ENCODE data around the gene KRTAP10-11. TPM values are rescaled to one million over a fixed set of nuclear protein-coding genes. Genes with fewer than 3 reads are reported as not detected.
"Not testable (repeated sequence)": the region's sequence is repeated elsewhere in the genome, so short reads cannot be mapped to it uniquely, and the experiment has no call there.

The KRTAP10-11 gene
- total RNA-seq, 1 donor from 2014 or later: not detected

DNA sequence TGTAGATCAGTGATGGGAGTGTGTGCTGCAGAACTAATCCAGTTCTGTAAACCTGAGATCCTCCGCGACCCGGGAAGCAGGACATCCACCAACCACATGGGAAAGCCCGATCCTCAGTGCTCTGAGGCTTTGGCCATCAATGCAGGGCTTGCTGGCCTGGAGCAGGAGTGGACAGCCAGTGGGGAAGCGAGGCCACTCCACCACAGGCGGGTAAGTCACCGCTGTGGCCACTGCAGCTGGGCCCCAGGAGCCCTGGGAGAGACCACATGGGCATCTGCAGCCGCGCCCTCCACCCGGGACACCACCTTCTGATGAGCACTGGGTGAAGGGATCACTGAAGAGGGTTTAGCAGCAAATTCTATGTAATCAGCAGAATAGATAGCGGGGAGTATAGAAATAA is 34.9 kb downstream of the KRTAP10-11 start:
- FAIRE-seq: no peak
- no peak for DNase-seq (ENCODE audit: low read depth)
- Histone ChIP-seq H3K36me3 (ENCODE audit: control insufficient read depth, insufficient read depth, low read length) (no peaks in the 10 kb centered on the region), H3K27me3 (ENCODE audit: control insufficient read depth, insufficient read depth, low read length) (no peaks in the 10 kb centered on the region), H3K4me3 (ENCODE audit: low read depth, low read length) (no peak overlapping the region)
- TF ChIP-seq, protein P1, sequence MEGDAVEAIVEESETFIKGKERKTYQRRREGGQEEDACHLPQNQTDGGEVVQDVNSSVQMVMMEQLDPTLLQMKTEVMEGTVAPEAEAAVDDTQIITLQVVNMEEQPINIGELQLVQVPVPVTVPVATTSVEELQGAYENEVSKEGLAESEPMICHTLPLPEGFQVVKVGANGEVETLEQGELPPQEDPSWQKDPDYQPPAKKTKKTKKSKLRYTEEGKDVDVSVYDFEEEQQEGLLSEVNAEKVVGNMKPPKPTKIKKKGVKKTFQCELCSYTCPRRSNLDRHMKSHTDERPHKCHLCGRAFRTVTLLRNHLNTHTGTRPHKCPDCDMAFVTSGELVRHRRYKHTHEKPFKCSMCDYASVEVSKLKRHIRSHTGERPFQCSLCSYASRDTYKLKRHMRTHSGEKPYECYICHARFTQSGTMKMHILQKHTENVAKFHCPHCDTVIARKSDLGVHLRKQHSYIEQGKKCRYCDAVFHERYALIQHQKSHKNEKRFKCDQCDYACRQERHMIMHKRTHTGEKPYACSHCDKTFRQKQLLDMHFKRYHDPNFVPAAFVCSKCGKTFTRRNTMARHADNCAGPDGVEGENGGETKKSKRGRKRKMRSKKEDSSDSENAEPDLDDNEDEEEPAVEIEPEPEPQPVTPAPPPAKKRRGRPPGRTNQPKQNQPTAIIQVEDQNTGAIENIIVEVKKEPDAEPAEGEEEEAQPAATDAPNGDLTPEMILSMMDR (IDR thresholded peaks at IDR 0.05; ENCODE audit: insufficient read depth, low read length, severe bottlenecking): no peak

DNA sequence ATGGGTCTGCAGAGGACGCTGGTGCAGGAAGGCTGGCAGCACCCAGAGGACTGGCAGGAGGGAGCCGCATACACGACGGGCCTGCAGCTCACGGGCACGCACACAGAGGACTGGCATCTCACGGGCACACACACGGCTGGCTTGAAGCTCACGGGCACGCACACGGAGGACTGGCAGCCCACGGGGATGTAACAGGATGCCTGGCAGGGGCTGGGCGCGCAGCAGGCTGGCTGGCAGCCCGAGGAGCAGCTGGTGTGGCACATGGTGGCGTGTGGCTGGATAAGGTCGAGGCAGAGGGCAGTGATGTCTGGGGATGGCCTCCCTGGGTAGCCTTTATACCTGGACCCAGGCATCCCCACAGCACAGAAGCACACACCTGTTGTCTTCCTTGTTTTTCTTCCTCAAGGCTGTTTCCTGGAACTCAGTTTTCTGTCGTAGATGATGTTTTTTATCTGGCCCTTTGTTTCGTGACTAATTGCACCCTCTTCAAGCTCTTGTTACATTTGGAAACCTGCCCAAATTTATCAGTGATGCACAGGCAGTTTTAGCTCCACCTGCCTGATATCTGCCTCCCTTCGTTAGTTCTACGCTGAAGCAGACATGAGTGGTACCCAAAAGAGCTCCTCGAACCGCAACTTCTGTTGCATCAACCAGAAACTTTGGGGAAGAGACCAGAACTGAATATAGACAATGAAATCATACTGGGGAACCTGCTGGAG is 35.8 kb downstream of the KRTAP10-11 start, which contains the start of gene KRTAP12-1:
TSS of gene KRTAP12-1 (minus strand) at position 303 of the 719 bp plus-strand sequence. CDS start at position 263, 40 bp downstream.
- H3K4me3 ChIP-seq (ENCODE audit: low read depth, low read length): no peak within 1 kb of the TSS
- no peaks in the 10 kb centered on the region for H3K36me3 ChIP-seq (ENCODE audit: control insufficient read depth, insufficient read depth, low read length)
- FAIRE-seq (no peak), DNase-seq (ENCODE audit: low read depth) (no peak)
- H3K27me3 ChIP-seq (ENCODE audit: control insufficient read depth, insufficient read depth, low read length): no peaks in the 10 kb centered on the region
- TF ChIP-seq, protein P1 (IDR thresholded peaks at IDR 0.05; ENCODE audit: insufficient read depth, low read length, severe bottlenecking): no peak

DNA sequence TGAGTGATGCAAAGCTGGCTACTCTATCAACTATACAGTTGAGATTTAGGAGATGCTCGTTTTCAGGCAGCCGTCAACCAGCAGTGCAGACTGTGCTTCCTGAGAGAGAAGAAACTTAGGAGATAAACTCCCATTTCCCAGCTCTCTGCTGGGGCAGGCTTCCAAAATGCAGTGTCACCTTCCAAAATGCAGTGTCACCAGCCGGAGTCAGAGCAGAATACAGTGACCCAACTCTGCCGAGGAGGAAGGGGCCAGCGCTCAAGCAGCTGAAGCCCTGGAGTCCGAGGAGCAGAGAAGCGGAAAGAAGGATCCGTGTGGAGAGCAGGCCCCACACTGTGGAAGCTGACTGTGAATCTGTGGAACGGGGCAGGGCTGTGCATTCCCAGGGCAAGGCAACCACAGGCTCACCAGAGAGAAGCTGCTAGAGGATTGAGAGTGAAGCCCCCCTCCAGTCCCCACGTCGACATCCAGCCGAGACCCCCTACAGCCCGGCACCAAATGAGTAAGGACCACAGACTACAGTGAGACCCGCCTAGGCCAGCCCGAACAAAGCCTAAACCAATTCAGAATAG is 36.5 kb downstream of the KRTAP10-11 start:
- DNase-seq (ENCODE audit: low read depth) (no peak), FAIRE-seq (no peak)
- no peak overlapping the region for H3K4me3 ChIP-seq (ENCODE audit: low read depth, low read length)
- no peaks in the 10 kb centered on the region for H3K36me3 ChIP-seq (ENCODE audit: control insufficient read depth, insufficient read depth, low read length)
- H3K27me3 ChIP-seq (ENCODE audit: control insufficient read depth, insufficient read depth, low read length): no peaks in the 10 kb centered on the region
- TF ChIP-seq, protein P1 (IDR thresholded peaks at IDR 0.05; ENCODE audit: insufficient read depth, low read length, severe bottlenecking): no peak

DNA sequence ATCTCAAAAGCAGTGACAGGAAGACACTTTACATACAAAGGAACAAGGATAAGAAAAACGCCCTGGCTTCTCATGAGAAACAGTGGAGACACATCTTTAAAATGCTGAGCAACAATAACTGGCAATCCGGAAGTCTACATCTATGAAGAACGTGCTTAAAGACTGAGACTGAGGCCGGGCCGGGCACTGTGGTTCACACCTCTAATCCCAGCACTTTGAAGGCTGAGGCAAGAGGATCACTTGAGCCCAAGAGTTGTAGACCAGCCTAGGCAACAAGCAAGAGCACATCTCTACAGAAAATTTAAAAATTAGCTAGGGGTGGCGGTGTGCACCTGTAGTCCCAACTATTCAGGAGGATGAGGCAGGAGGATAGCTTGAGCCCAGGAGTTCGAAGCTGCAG is 37.9 kb downstream of the KRTAP10-11 start:
- FAIRE-seq (no peak), DNase-seq (ENCODE audit: low read depth) (no peak)
- no peaks in the 10 kb centered on the region for H3K27me3 ChIP-seq (ENCODE audit: control insufficient read depth, insufficient read depth, low read length)
- H3K4me3 ChIP-seq (ENCODE audit: low read depth, low read length): no peak overlapping the region
- TF ChIP-seq, protein P1 (IDR thresholded peaks at IDR 0.05; ENCODE audit: insufficient read depth, low read length, severe bottlenecking): no peak
- H3K36me3 ChIP-seq (ENCODE audit: control insufficient read depth, insufficient read depth, low read length): no peaks in the 10 kb centered on the region

DNA sequence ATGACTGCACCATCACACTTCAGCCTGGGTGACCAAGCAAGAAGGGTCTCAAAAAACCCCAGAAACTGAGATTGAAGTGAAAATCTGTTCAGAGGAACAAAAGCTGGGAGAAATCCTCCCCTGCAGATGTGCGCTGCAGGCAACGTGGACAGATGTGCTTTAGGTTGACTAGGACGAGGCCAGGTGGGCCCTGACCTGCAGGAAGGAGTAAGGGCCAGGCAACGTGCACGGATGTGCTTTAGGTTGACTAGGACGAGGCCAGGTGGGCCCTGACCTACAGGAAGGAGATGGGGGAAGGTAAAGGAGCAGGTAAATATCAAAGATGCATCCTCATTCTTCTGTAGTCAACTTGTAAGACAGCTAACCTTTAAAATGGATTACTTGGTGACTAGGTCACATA is 38.3 kb downstream of the KRTAP10-11 start:
- no peaks in the 10 kb centered on the region for H3K27me3 ChIP-seq (ENCODE audit: control insufficient read depth, insufficient read depth, low read length)
- no peak overlapping the region for H3K4me3 ChIP-seq (ENCODE audit: low read depth, low read length)
- TF ChIP-seq, protein P1 (IDR thresholded peaks at IDR 0.05; ENCODE audit: insufficient read depth, low read length, severe bottlenecking): no peak
- DNase-seq (ENCODE audit: low read depth) (no peak), FAIRE-seq (no peak)
- no peaks in the 10 kb centered on the region for H3K36me3 ChIP-seq (ENCODE audit: control insufficient read depth, insufficient read depth, low read length)

DNA sequence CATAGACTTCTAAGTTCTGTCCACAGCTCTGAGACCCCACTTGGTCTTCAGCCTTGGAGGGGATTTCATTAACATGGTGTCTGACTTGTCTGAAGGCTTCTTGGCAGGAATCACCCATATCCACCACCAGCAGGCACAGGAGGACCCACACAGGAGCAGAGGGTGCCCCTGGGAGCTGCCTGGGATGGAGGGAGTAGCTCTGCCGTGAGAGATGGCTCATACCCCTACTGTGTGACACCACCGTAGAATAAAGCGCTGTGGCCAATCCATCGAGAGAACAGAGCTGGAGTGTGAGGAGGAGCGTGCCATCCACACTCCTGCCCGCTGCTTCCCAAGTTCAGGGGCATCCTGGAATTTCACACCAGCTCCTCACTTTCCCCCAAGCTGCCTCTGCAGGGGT is 38.8 kb downstream of the KRTAP10-11 start:
- not testable (repeated sequence) for FAIRE-seq; H3K36me3 ChIP-seq (ENCODE audit: control insufficient read depth, insufficient read depth, low read length); H3K27me3 ChIP-seq (ENCODE audit: control insufficient read depth, insufficient read depth, low read length); H3K4me3 ChIP-seq (ENCODE audit: low read depth, low read length); DNase-seq (ENCODE audit: low read depth)
